Smooth muscle cell of bladder (primary cell): ENCODE results near the gene KRTAP5-8. TPM values are rescaled to one million over a fixed set of nuclear protein-coding genes. Genes with fewer than 3 reads are reported as not detected.

Experiments
- total RNA-seq: library from RNA; depleted of rRNA; stranded (reverse); fragments of >200 nt; gene quantifications from 2 replicates; pipeline ENCODE4 v1.2.3, GENCODE V29; 2014

Gene KRTAP5-8
- total RNA-seq = not detected in 2 replicates

GRCh38 chr11:71537977-71538665 lies at the start of gene KRTAP5-8:
Gene KRTAP5-8 (plus strand): TSS chr11:71538025. CDS start chr11:71538056, 31 bp downstream.

GRCh38 chr11:71526796-71527575 lies 10.8 kb upstream of the KRTAP5-8 start, which contains the start of gene KRTAP5-7:
Gene KRTAP5-7 (plus strand): TSS chr11:71527267. CDS start chr11:71527301, 34 bp downstream.

GRCh38 chr11:71548120-71548519 lies 10.3 kb downstream of the KRTAP5-8 start, which contains the start of gene KRTAP5-9:
Gene KRTAP5-9 (plus strand): TSS chr11:71548420. CDS start chr11:71548658, 238 bp downstream.

GRCh38 chr11:71565263-71565662 lies 27.4 kb downstream of the KRTAP5-8 start, which contains the start of gene KRTAP5-10:
Gene KRTAP5-10 (plus strand): TSS chr11:71565563. CDS start chr11:71565588, 25 bp downstream.

DNA sequence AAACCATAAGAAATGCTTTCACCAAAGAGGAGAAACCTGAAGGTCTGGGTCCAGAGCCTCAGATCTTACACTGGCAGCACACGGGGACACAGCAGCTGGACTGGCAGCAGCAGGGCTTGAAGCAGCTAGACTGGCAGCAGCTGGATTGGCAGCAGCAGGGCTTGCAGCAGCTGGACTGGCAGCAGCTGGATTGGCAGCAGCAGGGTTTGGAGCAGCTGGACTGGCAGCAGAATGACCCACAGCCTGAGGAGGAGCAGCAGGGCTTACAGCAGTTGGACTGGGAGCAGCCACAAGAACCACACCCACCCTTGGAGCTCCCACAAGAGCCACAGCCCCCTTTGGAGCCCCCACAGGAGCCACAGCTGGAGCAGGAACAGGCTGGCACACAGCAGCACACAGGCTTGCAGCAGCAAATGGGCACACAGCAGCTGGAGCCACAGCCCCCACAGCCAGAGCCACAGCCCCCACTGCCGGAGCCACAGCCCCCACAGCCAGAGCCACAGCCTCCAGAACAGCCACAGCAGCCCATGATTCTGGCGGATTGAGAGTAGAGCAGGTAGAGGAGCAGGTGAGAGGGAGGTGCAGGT lies 44.6 kb downstream of the KRTAP5-8 start, which contains the start of gene KRTAP5-11:
Gene KRTAP5-11, minus strand, starts transcription at position 567 of the 587 bp plus-strand sequence. Its CDS starts 38 bp downstream, at position 529.

Other genes with a start within 250 kb of the KRTAP5-8 start
- 97.8 and 119 TPM in 2 replicates for gene DHCR7, start 89.6 kb upstream of the KRTAP5-8 start, total RNA-seq
- gene NADSYN1, start 84.8 kb upstream of the KRTAP5-8 start, total RNA-seq = 81.9 and 113 TPM in 2 replicates
- gene KRTAP5-7, start 10.8 kb upstream of the KRTAP5-8 start, total RNA-seq = not detected in 2 replicates
- gene KRTAP5-9, start 10.4 kb downstream of the KRTAP5-8 start, total RNA-seq = not detected in 2 replicates
- not detected in 2 replicates for gene KRTAP5-10, start 27.5 kb downstream of the KRTAP5-8 start, total RNA-seq
- gene KRTAP5-11, start 44.9 kb downstream of the KRTAP5-8 start, total RNA-seq = not detected in 2 replicates